RPMI7951 (cell line): Measurements from ENCODE around the gene RSKR. TPM values are rescaled to one million over a fixed set of nuclear protein-coding genes. Genes with fewer than 3 reads are reported as not detected.
"Not testable (repeated sequence)": the region's sequence is repeated elsewhere in the genome, so short reads cannot be mapped to it uniquely, and the experiment has no call there.

ENCODE experiments used
- DNase-seq: peaks from one replicate; pipeline ENCODE4 v3.0.0-alpha.2; 2012; ENCODE audit warnings: low read depth
- total RNA-seq: library from RNA; depleted of rRNA; stranded (reverse); fragments of >200 nt; shearing (Covaris generic); gene quantifications from 2 replicates; pipeline ENCODE4 v1.2.3, GENCODE V29; 2014; rRNA removed

RSKR gene, protein sequence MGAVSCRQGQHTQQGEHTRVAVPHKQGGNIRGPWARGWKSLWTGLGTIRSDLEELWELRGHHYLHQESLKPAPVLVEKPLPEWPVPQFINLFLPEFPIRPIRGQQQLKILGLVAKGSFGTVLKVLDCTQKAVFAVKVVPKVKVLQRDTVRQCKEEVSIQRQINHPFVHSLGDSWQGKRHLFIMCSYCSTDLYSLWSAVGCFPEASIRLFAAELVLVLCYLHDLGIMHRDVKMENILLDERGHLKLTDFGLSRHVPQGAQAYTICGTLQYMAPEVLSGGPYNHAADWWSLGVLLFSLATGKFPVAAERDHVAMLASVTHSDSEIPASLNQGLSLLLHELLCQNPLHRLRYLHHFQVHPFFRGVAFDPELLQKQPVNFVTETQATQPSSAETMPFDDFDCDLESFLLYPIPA
- total RNA-seq, result 2.9 and 3.5 TPM in 2 replicates

DNA sequence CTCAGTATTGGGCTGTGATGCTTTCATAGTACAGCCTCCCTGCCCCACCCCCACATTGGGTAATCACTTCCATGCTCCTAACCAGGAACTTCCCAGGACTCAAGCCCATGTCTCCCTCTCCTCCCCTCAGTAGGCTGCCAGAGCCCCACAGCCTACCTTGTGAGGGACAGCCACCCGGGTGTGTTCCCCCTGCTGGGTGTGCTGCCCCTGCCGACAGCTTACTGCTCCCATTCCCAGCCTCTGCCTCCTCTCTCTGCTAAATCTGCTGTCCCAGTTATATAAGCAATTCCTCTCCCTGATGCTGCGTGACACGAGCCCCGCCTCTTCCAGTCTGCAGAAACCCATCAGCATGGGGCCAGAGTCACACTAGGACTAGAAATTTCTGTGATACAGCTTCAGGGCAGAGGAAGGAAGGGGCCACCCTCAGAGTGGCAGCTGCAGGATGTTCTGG, at the start of gene RSKR:
TSS of gene RSKR (minus strand) at position 255 of the 451 bp plus-strand sequence. CDS start at position 231, 24 bp downstream.
- no peak for DNase-seq

DNA sequence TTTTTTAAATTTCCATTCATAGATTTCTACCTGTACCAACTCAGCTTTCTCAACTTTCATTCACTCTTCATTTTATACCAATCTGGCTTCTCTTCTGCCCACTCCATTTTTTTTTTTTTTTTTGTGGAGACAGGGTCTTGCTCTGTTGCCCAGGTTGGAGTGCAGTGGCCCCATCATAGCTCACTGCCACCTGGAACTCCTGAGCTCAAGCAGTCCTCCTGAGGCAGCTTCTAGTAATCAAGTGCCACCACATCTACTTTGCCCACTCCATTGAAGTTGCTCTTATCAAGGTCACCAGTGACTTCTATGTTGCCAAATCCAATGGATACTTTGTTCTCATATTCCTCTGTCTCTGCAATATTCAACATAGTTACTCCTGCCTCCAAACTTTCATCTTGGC, 49.7 kb upstream of the RSKR start:
- DNase-seq, result no peak

DNA sequence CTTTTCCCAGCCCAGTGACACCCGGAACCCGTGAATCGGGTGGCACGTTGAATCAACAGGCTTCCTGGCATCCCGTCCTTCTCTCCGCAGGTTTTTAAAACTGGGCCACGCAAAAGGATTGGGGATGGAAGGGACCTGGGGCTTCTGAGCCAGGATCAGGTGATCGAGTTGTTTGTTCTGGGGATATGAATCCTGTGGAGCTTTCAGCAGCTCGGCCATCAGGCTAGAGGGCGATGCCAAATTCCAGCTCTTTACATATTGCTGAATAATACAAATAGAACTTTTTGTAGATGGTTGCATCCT, 48.5 kb upstream of the RSKR start:
- no peak for DNase-seq

DNA sequence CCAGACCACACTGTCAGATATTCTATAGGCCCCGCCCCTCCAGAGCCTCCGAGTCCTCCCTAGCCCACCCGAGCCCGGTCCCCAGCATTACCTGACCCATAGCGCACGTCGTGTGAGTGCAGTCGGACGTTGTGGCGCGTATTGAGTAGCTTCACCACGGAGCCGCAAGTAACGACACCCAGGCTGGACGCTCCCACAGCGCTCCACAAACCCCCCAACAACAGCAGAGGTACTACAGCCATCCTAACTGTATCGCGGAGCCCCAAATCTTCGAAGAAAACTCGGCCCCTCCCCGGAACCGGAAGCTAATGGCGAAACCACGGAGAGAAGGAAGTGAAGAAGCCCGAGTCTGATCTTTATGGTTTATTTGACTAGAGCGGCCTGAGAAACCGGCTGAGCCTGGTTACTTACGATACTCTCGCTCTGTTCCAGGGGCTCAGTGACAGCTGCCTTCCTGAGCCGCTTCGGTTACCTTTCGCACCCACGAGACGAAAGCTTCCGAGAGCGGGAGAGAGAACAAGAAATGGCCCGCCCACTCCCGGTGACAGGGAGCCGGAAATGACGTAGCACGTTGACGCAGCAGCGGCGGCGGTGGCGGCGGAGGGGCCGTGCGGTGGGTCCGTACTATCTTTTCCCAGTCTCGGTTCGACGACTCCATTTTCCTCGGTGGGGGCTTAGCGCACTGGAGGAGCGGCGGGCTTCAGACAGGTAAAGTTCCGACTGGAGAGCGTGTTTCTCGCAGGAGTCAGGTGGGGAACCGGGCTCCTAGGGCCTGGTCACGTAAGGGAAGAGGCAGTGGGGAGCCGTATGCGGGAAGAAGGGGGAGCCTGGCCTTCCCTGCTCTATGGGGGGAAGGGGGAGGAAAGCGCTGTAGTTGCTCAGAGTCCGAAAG, 47.9 kb upstream of the RSKR start, which contains the start of the genes SDF2 and SUPT6H:
TSS of gene SDF2 (minus strand) at position 272 of the 892 bp plus-strand sequence. CDS start at position 242, 30 bp downstream.
TSS of gene SUPT6H (plus strand) at position 571 of the 892 bp plus-strand sequence. CDS start 11,197 bp downstream, outside the sequence.
- peak; percentile 82 for DNase-seq

DNA sequence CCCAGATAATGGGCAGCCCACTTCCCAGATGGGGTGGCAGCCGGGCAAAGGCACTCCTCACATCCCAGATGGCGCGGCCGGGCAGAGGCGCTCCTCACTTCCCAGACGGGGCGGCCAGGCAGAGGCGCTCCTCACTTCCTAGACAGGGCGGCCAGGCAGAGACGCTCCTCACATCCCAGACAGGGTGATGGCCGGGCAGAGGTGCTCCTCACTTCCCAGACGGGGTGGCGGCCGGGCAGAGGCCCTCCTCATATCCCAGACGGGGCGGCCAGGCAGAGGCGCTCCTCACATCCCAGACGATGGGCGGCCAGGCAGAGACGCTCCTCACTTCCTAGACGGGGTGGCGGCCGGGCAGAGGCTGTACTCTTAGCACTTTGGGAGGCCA, 45.5 kb upstream of the RSKR start:
- DNase-seq, result not testable (repeated sequence)

DNA sequence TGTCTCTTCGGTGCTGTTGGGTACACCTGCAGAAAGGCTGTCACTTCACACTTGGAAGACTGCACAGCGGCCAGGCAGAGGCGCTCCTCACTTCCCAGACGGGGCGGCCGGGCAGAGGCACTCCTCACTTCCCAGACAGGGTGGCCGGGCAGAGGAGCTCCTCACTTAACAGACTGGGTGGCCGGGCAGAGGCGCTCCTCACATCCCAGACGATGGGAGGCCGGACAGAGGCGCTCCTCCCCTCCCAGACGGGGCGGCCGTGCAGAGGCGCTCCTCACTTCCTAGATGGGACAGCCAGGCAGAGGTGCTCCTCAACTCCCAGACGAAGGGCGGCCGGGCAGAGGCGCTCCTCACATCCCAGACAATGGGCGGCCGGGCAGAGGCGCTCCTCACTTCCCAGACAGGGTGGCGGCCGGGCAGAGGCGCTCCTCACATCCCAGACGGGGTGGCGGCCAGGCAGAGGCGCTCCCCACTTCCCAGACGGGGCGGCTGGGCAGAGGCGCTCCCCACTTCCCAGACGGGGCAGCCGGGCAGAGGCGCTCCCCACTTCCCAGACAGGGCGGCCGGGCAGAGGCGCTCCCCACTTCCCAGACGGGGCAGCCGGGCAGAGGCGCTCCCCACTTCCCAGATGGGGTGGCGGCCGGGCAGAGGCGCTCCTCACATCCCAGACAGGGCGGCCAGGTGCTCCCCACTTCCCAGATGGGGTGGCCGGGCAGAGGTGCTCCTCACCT, 44.9 kb upstream of the RSKR start:
- DNase-seq, result not testable (repeated sequence)

DNA sequence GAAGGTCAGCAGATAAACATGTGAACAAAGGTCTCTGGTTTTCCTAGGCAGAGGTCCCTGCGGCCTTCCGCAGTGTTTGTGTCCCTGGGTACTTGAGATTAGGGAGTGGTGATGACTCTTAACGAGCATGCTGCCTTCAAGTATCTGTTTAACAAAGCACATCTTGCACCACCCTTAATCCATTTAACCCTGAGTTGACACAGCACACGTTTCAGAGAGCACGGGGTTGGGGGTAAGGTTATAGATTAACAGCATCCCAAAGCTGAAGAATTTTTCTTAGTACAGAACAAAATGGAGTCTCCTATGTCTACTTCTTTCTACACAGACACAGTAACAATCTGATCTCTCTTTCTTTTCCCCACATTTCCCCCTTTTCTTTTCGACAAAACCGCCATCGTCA, 44.4 kb upstream of the RSKR start:
- not testable (repeated sequence) for DNase-seq

DNA sequence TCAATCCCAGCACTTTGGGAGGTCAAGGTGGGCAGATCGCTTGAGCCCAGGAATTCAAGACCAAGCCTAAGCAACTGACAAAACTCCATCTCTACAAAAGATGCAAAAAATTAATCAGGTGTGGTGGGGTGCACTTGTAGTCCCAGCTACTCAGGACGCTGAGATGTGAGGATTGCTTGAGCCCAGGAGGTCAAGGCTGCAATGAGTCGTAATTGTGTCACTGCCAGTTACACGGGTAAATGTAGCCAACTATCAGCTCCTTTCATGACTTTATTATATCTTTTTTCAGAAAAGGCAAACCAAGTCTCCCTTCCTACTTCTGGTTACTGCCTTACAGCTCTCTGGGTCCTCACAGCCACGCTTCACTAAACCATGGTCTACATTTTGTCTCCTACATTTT, 43.8 kb upstream of the RSKR start:
- DNase-seq, result peak; percentile 16

DNA sequence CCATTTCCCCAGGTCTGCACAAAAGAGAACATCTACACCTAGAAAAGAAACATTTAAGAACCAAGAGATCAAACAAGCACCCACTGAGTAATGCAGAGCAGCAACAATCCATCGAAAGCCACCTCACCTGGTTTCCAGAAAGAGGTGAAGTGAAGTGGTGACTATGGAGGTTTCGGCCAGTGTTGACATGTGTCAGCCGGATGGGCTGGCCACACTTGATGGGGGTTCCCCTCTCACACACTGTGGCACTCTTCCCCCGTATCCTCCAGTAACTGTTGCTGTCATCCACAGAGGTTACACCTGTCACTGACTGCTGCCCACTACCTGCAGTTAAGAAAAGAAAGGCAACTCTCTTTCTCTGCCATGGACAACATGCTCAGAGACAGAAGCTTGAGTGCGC, 41.2 kb upstream of the RSKR start:
- no peak for DNase-seq

DNA sequence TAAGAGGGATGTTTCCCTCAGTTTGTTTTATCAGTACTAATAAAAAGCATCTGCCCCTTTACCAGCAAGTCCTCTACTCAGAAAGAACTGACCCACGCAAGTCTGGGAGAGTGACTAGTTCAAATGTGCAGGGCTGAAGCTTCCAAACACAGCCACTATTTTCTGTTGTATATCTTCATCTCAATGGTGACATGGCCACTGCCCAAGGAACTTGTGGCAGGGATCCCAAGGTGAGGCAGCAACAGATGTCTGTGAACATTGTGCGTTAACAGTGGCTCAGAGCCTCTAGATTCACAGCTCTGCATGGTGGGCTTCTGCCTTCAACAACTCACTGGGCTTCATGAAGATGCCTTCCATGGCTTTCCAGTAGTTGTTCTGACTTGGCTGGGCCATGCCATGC, 34.7 kb upstream of the RSKR start:
- DNase-seq, result no peak

DNA sequence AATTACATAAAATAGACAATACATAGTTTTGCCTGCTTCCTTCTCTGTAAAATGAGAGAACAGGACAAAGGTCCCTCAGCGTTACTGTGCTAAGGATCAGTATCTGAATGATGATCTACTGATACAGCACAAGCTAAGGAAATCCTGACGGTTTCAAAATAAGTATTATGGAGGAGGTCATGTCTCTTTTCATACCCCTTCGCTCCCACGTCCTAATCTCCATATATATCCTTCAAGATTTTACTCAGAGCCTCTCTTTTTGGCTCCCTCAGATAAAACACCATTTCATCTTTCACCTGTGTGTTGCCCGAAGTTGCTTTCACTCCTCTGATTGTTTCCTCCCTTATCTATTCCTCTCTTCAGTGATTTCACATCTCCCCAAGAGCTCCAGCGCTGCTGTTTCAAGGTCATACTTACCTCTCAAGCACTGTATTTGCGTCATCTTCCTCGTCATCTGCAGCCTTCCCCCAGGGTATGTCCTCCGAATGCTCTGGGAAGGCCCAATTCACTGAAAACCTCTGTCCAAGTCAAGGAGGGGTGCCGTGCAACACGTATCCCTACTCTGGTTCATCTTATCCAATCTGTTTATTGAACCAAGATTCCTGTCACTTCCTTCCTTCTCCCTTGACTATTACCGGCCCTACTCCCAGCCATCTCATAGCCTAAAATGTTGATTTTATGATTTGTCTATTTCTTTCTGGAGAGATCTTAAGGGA, 32.2 kb upstream of the RSKR start:
- DNase-seq, result no peak

DNA sequence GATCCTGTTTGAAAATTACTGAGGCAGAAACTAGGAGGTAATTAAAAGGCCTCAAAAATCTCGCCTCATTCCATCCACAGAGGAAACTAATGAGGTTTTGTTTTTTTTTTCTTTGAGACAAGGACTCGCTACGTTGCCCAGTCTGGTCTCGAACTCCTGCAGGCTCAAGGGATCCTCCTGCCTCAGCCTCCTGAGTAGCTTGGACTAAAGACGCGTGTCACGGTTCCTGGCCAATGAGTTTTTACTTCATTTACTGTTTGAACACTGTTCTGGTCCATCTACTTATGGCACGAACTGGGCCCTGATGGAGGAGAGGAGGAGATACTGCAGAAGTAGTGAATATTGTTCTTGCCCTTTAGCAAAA, 31.6 kb upstream of the RSKR start:
- no peak for DNase-seq

DNA sequence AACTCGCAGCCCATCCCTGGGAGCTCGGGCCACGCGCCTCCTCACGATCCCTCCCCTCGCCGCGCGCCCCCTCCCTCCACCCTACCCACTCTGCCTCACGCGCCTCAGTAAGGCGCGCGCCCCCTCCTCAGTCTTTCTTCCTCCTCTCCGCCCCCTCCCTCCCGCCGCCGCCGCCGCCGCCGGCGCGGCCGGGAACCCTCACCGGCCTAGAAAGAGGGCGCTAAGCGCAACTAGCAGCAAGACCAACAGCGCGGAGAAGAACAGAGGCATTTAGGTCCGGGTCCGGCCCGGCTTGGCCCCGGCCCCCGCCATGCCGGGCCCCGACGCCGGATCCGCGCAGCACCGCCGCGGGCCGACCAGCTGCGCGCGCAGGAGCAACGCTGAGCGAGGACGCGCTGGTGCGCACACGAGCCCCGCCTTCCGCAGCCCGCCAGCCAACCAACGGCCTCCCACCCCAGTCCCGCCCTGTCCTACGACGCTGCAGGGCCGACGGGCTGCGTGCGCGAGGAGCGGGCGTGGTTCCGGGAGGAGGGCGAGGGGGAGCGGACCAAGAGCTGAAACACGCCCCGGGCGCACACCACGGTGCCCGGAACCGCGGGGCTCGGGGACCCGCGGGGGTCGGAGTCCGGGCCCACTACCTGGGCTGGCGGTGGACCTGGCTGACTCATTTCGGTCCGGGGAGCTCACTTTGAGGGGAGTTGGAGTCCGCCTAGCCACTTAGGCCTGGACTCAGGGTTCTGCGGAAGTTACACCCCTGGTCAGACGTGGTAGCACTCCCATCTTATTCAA, 31.0 kb upstream of the RSKR start, which contains the start of gene BLTP2:
TSS of gene BLTP2 (minus strand) at position 372 of the 789 bp plus-strand sequence. CDS start at position 270, 102 bp downstream.
- DNase-seq, result peak; percentile 91

DNA sequence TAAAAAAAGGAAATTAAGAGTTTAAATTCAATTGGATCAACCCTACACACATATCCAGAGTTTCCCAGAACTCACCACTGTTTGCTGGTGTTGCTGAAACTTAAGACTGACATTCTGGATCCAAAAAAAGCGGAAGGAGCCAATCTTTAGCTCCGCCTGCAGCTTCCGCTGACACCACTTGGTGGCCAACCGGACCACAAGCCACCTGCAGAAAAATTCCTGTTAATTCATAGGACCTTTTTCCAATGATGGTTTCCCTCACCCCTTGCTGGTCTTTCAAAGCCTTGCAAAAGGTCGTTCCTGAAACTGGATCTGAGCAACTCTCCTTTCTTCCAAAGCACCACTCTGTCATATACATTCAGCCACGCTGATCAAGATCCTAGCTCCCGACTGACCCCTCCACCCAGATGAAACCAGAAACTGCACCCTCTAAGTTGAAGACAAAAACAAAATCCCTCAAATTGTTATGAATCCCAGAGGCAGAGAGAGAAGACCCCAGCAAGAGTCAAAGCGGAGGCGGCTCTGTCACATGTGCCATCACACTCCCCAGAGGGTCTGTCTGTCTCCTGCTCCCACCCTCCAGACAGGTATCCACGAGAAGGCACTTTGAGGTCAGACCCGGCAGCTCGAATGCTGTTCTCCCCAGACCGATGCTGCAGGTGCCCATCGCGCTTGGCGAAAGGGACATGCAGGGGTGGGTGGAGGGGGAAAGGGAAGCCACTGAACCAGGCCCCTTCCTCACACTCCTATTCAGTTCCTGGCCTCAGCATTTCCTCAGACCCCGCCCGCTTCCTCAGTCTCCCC, 30.2 kb upstream of the RSKR start:
- peak; percentile 63 for DNase-seq

DNA sequence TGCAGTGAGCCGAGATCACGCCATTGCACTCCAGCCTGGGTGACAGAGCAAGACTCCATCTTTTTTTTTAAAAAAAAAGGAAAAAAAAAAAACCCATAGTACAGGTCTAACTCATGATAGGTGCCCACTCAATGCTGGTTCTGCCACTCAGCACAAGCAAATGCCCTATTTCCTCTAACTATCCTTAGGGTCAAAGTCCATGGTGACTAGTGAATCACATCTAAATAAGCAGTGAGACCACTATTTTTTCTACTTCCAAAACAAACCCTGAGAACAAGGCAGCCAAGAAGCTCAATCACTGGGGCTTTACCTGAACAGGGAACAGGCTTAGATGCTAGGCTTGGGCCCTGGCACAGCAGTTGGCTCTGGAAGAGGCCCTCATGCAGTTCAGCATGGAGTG, 27.6 kb upstream of the RSKR start:
- DNase-seq, result no peak

DNA sequence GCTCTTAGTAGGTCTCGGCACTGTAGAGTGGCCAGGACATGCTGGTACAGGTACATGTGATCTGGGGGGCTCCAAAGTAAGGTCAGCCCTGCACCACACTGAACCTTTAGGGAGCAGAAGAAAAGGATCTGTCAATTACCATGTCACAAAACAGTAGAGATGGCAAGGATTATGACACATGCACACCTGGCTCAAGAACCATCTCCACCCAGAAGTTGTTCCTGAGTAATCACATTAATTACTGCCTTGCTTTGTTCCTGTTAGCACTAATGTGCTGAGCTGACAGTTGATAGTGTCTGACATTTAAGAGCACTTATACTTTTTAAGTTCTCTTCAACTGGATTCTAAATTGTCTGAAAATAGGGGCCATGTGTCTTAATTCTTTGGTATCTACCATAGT, 21.5 kb upstream of the RSKR start:
- no peak for DNase-seq

DNA sequence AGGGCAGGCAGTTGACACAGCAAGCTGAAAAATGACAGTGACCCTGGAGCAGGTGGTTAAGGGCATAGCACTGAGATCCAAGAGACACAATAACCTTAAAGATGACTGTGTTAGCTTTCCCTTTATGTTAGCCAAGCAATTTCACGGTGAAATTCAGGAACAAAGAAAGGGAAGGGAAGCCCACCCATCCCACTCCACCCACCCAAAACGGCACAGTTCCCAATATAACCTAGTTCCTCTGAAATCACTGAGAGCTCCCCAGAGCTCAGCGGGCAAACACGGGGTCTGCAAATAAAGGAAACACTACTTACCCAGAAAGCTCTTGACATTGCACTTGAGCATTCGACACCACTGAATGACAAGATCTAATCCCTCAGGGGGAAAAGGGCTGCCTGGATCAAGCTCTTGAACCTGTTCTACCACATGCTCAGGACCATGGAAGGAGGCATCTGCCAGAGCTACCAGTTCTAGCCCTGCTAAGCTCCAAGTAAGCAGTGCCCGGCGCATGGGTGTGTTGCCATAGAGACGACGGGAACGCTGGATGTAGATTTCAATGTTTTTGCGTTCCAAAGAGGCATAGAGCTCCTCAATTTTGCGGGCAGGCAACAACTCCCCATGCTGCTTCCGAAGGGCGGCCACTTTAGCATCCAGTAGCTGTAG, 20.4 kb upstream of the RSKR start:
- no peak for DNase-seq

DNA sequence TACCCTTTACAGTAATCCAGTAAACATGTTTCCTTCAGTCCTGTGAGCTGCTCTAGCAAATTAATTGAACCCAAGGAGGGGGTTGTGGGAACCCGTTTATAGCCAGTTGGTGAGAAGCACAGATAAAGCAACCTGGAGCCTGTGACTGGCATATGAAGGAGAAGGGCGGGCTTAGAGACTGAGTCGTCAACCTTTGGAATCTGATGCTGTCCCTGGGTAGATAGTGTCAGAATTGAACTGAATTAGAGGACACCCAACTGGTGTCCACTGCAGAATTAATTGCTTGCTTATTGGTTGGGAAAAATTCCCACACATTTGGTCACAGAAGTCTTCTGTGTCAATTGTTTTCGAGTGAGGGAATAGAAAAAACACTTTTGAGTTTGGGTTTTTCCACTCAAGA, 12.8 kb upstream of the RSKR start:
- no peak for DNase-seq

DNA sequence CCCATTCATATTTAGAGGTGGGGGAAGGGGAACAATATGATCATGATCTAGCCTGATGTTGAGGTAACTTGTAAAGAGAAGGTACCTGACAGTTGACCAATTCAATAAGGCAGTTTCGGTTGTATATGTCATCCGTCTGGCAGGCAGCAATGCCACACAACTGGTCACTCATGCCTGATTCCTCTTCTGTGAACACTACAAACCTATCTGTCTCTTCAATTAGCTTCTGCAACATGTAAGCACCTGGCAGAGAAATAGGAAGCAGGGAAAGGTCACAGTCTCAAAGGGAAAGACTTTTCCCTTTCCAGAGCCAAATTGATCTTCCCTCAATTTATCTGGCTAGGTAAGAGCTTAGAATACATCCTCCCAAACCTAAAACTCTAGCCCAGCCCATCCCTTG, 10.2 kb upstream of the RSKR start:
- DNase-seq, result no peak
